ENCODE results near the gene FLRT3.

The FLRT3 gene

DNA sequence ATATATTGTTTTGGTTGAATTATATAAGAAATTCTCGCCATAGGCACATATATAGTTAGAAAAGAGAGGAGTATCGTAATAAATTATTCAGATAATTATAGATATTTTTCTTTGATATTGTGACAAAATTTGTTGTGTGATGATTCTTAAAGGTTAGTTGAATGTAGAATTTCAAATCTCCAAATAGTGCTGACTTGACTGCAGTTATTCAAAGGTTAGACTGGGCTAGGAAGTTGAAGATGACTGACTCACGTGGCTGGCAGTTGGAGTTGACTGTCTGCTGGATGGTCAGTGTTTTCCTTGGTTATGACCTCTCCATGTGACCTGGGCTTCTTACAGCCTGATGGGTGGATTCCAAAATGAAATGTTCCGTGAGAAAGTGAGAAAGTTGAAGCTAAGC is 55.3 kb downstream of the FLRT3 start:
- FAIRE-seq (no peak), DNase-seq (ENCODE audit: insufficient read length) (no peak)
- TF ChIP-seq POLR2A (IDR thresholded peaks at IDR 0.05; ENCODE audit: low read depth, low read length) (no peak), TAF1 (IDR thresholded peaks at IDR 0.05; ENCODE audit: borderline replicate concordance, low read depth, low read length) (no peak), POLR2AphosphoS5 (IDR thresholded peaks at IDR 0.05; ENCODE audit: low read depth, low read length) (no peak)
